Measurements from ENCODE around the gene MIS12. TPM values are rescaled to one million over a fixed set of nuclear protein-coding genes. Genes with fewer than 3 reads are reported as not detected.

MIS12 gene
- total RNA-seq, 4 donors from 2014 or later, result 6.2 to 28.8 (median 14.8) TPM

GRCh38 chr17:5523249-5523648 is 36.9 kb downstream of the MIS12 start:
- Histone ChIP-seq H3K4me1 (peaks cover 0 to 14% (median 0%) of the 10 kb centered on the region in 3 donors), H3K27ac (no peak overlapping the region), H3K9me3 (no peaks in the 10 kb centered on the region), H3K36me3 (peaks cover 3 to 75% (median 14%) of the 10 kb centered on the region in 3 donors), H3K4me3 (no peak overlapping the region), H3K27me3 (no peaks in the 10 kb centered on the region)
- intact Hi-C loops (cut with DNase I), result no loop called here
- 86 to 94% methylated on average over 4 to 5 of the region's 5 CpGs for whole genome bisulfite sequencing, 2 donors
- TF ChIP-seq CTCF (IDR thresholded peaks at IDR 0.05) (no peak), POLR2A (IDR thresholded peaks at IDR 0.05) (no peak)
- no peak for DNase-seq

- Histone ChIP-seq H3K27me3 (no peaks in the 10 kb centered on the region), H3K4me3 (no peak overlapping the region), H3K27ac (peak overlapping the region in 2 of 4 donors; percentile 19 to 39), H3K4me1 (peaks cover 0 to 14% (median 0%) of the 10 kb centered on the region in 3 donors), H3K9me3 (no peaks in the 10 kb centered on the region), H3K36me3 (peaks cover 9 to 94% (median 14%) of the 10 kb centered on the region in 3 donors)
- intact Hi-C loops (cut with DNase I), result no loop called here
- 54 to 61% methylated on average over 13 to 14 of the region's 14 CpGs for WGBS, 2 donors
- no peak for TF ChIP-seq POLR2A (IDR thresholded peaks at IDR 0.05)
- no peak for TF ChIP-seq CTCF (IDR thresholded peaks at IDR 0.05)
- DNase-seq, result no peak
Measured at GRCh38 chr17:5526821-5527598, 40.6 kb downstream of the MIS12 start.

GRCh38 chr17:5527601-5528250 is 41.4 kb downstream of the MIS12 start:
- H3K27ac ChIP-seq, result peak overlapping the region in 1 of 4 donors; percentile 19
- no peak overlapping the region for H3K4me3 ChIP-seq
- 82 to 84% methylated on average over 6 to 7 of the region's 9 CpGs for WGBS, 2 donors
- no peak for TF ChIP-seq CTCF (IDR thresholded peaks at IDR 0.05)
- no peak for TF ChIP-seq POLR2A (IDR thresholded peaks at IDR 0.05)
- no peak for DNase-seq
- H3K4me1 ChIP-seq, result peaks cover 0 to 14% (median 0%) of the 10 kb centered on the region in 3 donors
- peaks cover 9 to 94% (median 12%) of the 10 kb centered on the region in 3 donors for H3K36me3 ChIP-seq
- no peaks in the 10 kb centered on the region for H3K9me3 ChIP-seq
- H3K27me3 ChIP-seq, result no peaks in the 10 kb centered on the region
- intact Hi-C loops (cut with DNase I), result no loop called here

GRCh38 chr17:5530265-5531084 is 44.1 kb downstream of the MIS12 start:
- no peak for DNase-seq
- Histone ChIP-seq H3K36me3 (peaks cover 9 to 93% (median 9%) of the 10 kb centered on the region in 3 donors), H3K27ac (no peak overlapping the region), H3K4me1 (peaks cover 0 to 14% (median 0%) of the 10 kb centered on the region in 3 donors), H3K27me3 (no peaks in the 10 kb centered on the region), H3K4me3 (no peak overlapping the region), H3K9me3 (no peaks in the 10 kb centered on the region)
- intact Hi-C loops (cut with DNase I), result no loop called here
- TF ChIP-seq CTCF (IDR thresholded peaks at IDR 0.05) (no peak), POLR2A (IDR thresholded peaks at IDR 0.05) (no peak)
- WGBS, 2 donors, result 85 to 93% methylated on average over 10 of the region's 12 CpGs
